Esophagus squamous epithelium (tissue), 5 donors: ENCODE results near the gene FLT3LG. TPM values are rescaled to one million over a fixed set of nuclear protein-coding genes. Genes with fewer than 3 reads are reported as not detected.
A peak's percentile ranks its signal among the peaks of the same experiment; 100 is the strongest.

Source experiments
- DNase-seq: peaks from one replicate; lab custom pipeline; 2025; lab: John Stamatoyannopoulos, UW
- H3K27ac ChIP-seq, 4 donors: fragments of 200-600 bp; sonication (generic); one replicate each; pipeline ENCODE4 v1.5.1; 2016 to 2019; ENCODE audit warnings: mild to moderate bottlenecking in 1 of 4
- H3K27me3 ChIP-seq, 4 donors: fragments of 200-600 bp; sonication (generic); 1 replicate in 3 of 4; 2 replicates in 1 of 4; pipeline versions ENCODE4 v1.5.1 to v1.6.0; 2017 to 2021; ENCODE audit warnings: antibody characterized with exemption in 1 of 4
- H3K36me3 ChIP-seq, 3 donors: fragments of 200-600 bp; sonication (generic); one replicate each; pipeline ENCODE4 v1.5.1; 2016 to 2019
- H3K4me1 ChIP-seq, 3 donors: fragments of 200-600 bp; sonication (generic); one replicate each; pipeline ENCODE4 v1.5.1; 2017 to 2019
- H3K4me3 ChIP-seq, 4 donors: fragments of 200-600 bp; sonication (generic); 1 replicate in 3 of 4; 2 replicates in 1 of 4; pipeline ENCODE4 v1.5.1; 2016 to 2019; ENCODE audit warnings: mild to moderate bottlenecking in 2 of 4, moderate library complexity in 1 of 4
- H3K9me3 ChIP-seq, 3 donors: fragments of 200-600 bp; sonication (generic); one replicate each; pipeline ENCODE4 v1.5.1; 2016 to 2019
- CTCF ChIP-seq, 6 experiments: fragments of 450-650 bp in 4 of 6; fragments of 200-600 bp in 2 of 6; sonication (generic) in 2 of 6; IDR thresholded peaks; one replicate each; pipeline ENCODE4 v1.5.1; 2016 to 2019; ENCODE audit warnings: antibody characterized with exemption in 6 of 6, mild to moderate bottlenecking in 4 of 6, moderate library complexity in 4 of 6
- POLR2A ChIP-seq, 4 donors: fragments of 450-650 bp; IDR thresholded peaks; one replicate each; pipeline ENCODE4 v1.6.1; 2017; ENCODE audit warnings: antibody characterized with exemption in 4 of 4, mild to moderate bottlenecking in 4 of 4, moderate library complexity in 3 of 4
- WGBS, 2 donors: methylation state at CpG; one replicate each; pipeline ENCODE4 v1.1.5; 2018; 5-methylcytosine and 5-hydroxymethylcytosine counted together
- intact Hi-C: fragments of 100-400 bp; cut with DNase I; formaldehyde crosslinking; loops from one replicate; pipeline ENCODE4 v1.15.0; 2022
- total RNA-seq, 4 donors: library from RNA; depleted of rRNA; stranded (reverse); fragments of >200 nt; gene quantifications; one replicate each; pipeline ENCODE4 v1.1.0, GENCODE V29; 2016
- donor health status: DM: yes; HTN: yes; CAD: no.

Gene FLT3LG
- total RNA-seq, 4 donors from 2014 or later, result 0.75 to 4.2 (median 2.7) TPM

GRCh38 chr19:49496574-49497008 is 22.6 kb downstream of the FLT3LG start:
- Histone ChIP-seq H3K27ac (peak overlapping the region; percentile 94 to 99 (median 96)), H3K9me3 (no peaks in the 10 kb centered on the region), H3K27me3 (no peaks in the 10 kb centered on the region), H3K36me3 (peaks cover 20 to 51% (median 28%) of the 10 kb centered on the region in 3 donors), H3K4me3 (peak overlapping the region; percentile 66 to 98 (median 76)), H3K4me1 (peaks cover 39 to 63% (median 39%) of the 10 kb centered on the region in 3 donors)
- WGBS, 2 donors, result 0% methylated on average over 11 of the region's 11 CpGs
- intact Hi-C loops, result no loop called here
- no peak for TF ChIP-seq CTCF (IDR thresholded peaks at IDR 0.05)
- DNase-seq, result no peak

- no peak for TF ChIP-seq CTCF (IDR thresholded peaks at IDR 0.05)
- TF ChIP-seq POLR2A (IDR thresholded peaks at IDR 0.05), result peak in 1 of 4 donors; percentile 64
- H3K4me3 ChIP-seq, result peak overlapping the region; percentile 66 to 98 (median 76)
- peaks cover 20 to 44% (median 22%) of the 10 kb centered on the region in 3 donors for H3K36me3 ChIP-seq
- no peaks in the 10 kb centered on the region for H3K9me3 ChIP-seq
- DNase-seq, result no peak
- 7 to 15% methylated on average over 6 to 22 of the region's 22 CpGs for WGBS, 2 donors
- intact Hi-C loops, result no loop called here
- no peaks in the 10 kb centered on the region for H3K27me3 ChIP-seq
- H3K4me1 ChIP-seq, result peaks cover 39 to 60% (median 39%) of the 10 kb centered on the region in 3 donors
- H3K27ac ChIP-seq, result peak overlapping the region; percentile 94 to 99 (median 96)
Measured at GRCh38 chr19:49497047-49497788, 23.2 kb downstream of the FLT3LG start.

GRCh38 chr19:49497789-49498103 is 23.7 kb downstream of the FLT3LG start:
- 72 to 74% methylated on average over 7 to 12 of the region's 12 CpGs for WGBS, 2 donors
- DNase-seq, result no peak
- peaks cover 39 to 65% (median 39%) of the 10 kb centered on the region in 3 donors for H3K4me1 ChIP-seq
- TF ChIP-seq POLR2A (IDR thresholded peaks at IDR 0.05) (no peak), CTCF (IDR thresholded peaks at IDR 0.05) (no peak)
- peak overlapping the region; percentile 25 to 99 (median 96) for H3K27ac ChIP-seq
- intact Hi-C loops, result no loop called here
- H3K9me3 ChIP-seq, result no peaks in the 10 kb centered on the region
- peaks cover 19 to 39% (median 20%) of the 10 kb centered on the region in 3 donors for H3K36me3 ChIP-seq
- peak overlapping the region in 3 of 4 donors; percentile 74 to 98 (median 77) for H3K4me3 ChIP-seq
- no peaks in the 10 kb centered on the region for H3K27me3 ChIP-seq

- no peaks in the 10 kb centered on the region for H3K27me3 ChIP-seq
- H3K4me3 ChIP-seq, result peak overlapping the region in 2 of 4 donors; percentile 62 to 74
- TF ChIP-seq CTCF (IDR thresholded peaks at IDR 0.05) (no peak), POLR2A (IDR thresholded peaks at IDR 0.05) (no peak)
- H3K4me1 ChIP-seq, result peaks cover 39 to 72% (median 39%) of the 10 kb centered on the region in 3 donors
- no peaks in the 10 kb centered on the region for H3K9me3 ChIP-seq
- peak overlapping the region in 2 of 4 donors; percentile 78 to 90 for H3K27ac ChIP-seq
- DNase-seq, result no peak
- intact Hi-C loops, result no loop called here
- H3K36me3 ChIP-seq, result peaks cover 19 to 32% (median 20%) of the 10 kb centered on the region in 3 donors
- 77 to 80% methylated on average over 7 of the region's 7 CpGs for WGBS, 2 donors
Measured at GRCh38 chr19:49498475-49498874, 24.5 kb downstream of the FLT3LG start.

GRCh38 chr19:49499030-49499670 is 25.1 kb downstream of the FLT3LG start:
- Histone ChIP-seq H3K9me3 (no peaks in the 10 kb centered on the region), H3K27me3 (no peaks in the 10 kb centered on the region), H3K27ac (peak overlapping the region; percentile 64 to 90 (median 76)), H3K36me3 (peaks cover 19 to 31% (median 20%) of the 10 kb centered on the region in 3 donors), H3K4me3 (peak overlapping the region; percentile 1 to 62 (median 36)), H3K4me1 (peaks cover 39 to 75% (median 39%) of the 10 kb centered on the region in 3 donors)
- no peak for TF ChIP-seq CTCF (IDR thresholded peaks at IDR 0.05)
- TF ChIP-seq POLR2A (IDR thresholded peaks at IDR 0.05), result no peak
- 56 to 72% methylated on average over 4 to 8 of the region's 19 CpGs for whole genome bisulfite sequencing, 2 donors
- DNase-seq, result no peak
- intact Hi-C loops, result no loop called here
